HL-60/S4 treated with retinoic acid at 250 ng/mL for 4 days and 3 days (cell line): ENCODE measurements around the gene PBOV1.

ENCODE experiments used
- in situ Hi-C: fragments of 300-500 bp; cut with MboI; formaldehyde crosslinking; loops from 2 replicates; pipeline ENCODE4 v1.7.0; 2022; ENCODE audit warnings: low sequenced_read_pairs

PBOV1 gene

DNA sequence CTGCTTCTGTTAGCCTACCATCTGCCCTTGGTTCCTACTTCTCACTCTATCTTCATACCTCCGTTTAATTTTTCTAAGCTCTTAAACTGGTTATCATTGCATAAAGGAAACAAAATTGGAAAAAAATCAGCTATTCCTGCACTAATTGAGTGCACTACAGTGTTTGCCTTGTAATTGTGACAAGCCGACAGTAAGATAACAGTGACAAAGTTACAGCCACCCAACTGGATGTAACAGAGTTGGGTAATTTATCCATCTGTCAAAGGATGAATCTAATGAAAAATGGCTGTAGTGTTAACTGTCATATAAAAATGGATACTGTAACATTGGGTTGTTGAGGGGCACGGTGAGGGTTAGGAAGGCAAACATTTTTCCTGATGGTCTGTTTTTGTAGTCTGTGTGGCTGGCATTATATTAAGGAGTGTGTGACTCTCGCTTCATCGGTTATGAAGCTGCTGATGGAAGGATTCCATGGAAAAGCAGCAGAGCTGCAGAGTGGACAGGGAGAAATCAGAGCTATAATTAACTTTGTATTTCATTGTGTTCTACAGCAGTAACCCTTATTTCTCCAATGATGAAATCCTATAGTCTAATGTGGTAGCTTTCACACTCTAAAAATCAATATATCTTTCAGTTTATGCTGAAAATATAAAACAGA lies 12.7 kb downstream of the PBOV1 start:
- in situ Hi-C loops = no loop called here

DNA sequence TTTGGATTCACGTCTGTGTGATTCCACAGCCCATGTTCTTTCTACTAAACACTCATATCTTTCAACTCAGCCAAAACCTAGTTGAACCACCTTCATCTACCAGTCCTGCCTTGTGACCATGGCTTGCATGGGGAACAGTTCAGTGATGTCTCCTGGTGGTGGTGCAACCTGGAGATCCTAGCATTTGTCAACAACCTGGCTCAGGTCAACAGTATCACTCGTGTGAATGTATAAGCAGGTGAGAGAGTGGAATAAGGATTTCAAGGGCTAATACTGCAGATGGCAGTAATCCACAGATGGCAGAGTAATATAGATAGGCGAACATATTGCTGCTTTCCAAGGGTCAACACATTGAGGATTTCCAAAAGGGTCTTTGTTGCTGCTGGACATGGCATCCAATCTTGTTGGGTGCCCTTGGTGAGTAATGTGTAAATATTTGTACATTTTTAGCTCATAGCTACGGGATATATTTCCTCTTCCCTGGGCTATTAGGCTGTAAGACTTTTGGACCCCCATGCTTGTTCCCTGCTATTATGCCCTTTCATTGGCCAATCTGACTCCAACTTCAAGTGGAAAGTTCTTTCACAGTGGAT lies 13.4 kb downstream of the PBOV1 start:
- in situ Hi-C loops = no loop called here

DNA sequence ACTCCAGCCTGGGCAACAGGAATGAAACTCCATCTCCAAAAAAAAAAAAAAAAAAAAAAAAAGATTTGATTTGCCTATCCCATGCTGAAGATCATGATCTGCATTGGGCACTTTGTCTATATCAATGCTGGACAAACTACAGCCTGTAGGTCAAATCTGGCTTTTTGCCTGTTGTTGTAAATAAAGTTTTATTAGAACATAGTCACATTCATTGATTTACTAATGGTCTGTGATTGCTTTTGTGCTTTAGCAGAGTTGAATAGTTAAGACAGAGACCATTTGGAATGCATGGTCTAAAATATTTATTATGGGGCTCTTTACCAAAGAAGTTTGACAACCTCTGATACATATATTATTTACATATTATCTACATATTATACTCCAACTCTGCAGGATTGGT lies 14.0 kb downstream of the PBOV1 start:
- in situ Hi-C loops = no loop called here

DNA sequence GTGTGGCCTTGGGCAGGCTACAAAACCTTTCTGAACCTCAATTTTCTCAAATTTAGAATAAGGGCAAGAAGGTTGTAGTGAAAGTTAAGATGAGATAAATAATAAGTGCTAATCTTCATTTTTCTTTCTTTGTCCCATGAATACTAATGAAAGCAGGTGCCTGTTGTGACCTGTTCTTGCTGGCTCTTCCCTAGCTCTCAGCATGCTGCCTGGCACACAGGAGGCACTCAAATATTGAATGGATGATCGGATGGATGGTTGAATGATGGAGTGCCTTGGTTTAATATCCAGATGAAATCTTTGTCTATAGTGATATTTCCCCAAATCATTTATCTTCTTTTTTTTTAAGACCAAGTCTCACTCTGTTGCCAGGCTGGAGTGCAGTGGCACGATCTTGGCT lies 15.0 kb downstream of the PBOV1 start:
- in situ Hi-C loops = no loop called here

DNA sequence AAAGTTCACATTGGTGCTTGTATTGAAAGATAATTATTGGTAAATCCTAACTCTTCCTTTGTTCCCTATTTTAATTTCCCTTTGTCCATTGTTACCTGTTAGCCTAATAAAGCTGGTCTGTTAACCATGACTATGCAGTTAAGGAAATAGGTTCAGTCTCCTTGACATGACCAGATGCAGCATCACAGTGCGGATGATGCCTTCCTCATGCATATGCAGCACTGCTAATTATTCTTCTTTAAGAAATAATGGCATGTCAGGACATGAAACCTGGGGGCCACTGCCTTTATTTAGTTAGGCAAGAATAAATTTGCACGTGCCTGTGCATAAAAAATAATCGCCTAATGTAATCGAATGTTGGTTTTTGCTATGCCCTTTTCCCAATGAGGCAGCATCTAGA lies 16.5 kb downstream of the PBOV1 start:
- in situ Hi-C loops = no loop called here

DNA sequence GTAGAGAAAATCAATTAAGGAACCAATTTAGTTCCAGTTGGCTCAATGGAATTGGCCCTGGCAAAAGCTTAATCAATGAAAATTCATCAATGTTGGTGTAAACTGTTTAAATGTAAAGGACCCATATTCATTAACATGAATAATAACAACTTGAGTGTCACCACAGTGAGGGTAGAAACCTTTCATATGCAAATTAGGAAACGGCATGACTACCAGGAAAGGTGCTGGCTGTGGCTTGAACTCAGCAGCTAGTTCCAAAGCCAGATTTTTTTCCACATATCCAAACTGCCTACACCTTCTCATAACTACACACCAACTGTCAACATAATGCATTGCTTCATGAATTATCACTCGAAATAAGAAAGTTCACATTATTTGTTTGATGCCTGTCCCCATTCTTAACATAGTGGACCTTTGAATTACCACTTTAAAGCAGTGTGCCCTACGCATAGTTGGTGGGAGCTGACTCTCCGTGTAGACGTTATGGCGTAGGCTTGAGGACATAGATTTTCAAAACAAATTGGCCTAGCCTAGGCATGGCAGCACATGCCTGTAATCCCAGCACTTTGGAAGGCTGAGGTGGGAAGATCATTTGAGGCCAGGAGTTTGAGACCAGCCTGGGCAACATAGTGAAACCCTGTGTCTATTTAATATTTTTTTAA lies 19.7 kb downstream of the PBOV1 start:
- in situ Hi-C loops = no loop called here

DNA sequence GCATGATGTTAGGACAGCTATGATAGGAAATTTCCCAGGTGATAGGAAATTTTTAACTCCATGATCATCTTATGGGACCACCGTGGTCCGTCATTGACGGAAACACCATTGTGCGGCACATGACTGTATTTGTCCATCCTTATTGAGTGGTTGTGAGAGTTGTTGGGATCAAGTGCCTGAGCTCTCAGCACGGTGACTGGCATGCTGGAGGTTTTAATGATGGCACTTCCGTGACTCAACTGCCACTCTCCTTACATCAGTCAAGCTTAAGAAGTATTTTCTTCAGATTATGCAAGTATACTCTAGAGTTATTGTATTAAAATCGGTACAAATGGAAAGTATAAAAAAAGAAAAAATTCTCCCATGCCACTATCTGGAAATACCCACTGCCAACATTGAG lies 20.7 kb downstream of the PBOV1 start:
- in situ Hi-C loops = no loop called here

DNA sequence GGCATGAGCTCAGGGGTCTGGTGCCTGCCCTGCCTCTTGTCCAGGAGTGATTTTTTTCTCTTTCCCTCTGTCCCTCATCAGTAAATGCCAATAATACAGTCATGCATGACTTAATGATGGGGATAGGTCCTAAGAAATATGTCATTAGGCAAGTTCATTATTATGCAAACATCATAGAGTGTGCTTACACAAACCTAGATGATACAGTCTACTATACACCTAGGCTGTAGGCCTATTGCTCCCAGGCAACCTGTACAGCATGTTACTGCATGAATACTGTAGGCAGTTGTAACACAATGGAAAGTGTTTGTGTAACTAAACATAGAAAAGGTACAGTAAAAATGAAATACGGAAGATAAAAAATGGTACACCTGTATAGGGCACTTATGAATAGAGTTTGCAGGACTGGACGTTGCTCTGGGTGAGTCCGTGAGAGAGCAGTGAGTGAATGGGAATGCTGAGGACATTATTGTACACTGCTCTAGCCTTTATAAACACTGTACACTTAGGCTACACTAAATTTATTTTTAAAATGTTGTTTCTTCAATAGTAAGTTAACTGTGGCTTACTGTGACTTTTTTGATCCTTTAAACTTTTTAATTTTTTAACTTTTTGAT lies 22.1 kb downstream of the PBOV1 start:
- in situ Hi-C loops = no loop called here

DNA sequence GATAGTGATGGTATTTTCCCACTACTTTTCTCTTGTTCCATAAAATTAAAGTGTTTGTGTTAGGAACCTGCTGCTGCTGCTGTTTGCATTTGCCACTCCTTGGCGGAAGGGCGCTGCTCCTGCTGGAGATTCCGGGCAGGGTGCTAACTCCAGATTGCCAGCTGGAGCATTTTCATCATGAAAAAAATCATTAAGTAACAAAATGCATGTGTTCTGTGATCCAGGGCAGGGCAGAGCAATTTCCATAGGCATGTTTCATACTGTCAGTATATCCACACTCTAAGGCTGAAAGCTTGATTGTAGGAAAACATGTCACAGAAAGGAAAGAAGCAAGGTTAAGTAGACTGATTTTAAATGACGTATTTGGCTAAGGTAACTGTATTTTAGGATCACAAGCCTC lies 24.0 kb downstream of the PBOV1 start:
- in situ Hi-C loops = no loop called here

DNA sequence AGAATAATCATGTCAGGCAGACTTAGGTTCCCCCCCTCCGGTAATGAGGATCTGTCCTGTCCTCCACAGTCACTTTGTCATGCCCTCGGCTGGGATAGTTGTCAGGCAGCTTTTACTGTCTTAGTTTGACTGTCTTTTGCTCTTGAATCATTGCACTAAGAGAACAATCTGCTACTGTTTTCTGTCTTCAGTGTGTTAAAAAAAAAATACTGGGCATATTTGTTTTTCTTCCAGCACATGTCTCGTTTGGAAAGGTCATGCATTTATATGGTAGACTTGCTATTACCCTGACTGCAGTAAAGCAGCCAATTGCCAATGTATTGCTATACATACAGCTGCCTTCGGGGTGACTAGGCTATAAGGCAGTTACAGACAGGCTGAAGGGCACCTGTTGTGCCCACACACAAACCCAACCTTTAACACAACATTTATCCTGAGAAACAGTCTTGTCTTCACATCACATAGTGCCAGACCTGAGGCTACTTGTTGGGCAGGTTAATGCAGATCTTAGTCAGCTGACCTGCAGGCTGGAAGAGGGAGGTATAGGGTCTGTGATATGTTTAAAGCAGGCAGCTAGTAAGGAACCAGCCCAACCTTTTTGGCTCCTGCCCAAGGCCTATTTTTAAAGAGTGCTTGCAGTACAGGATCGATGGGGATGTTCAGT lies 29.9 kb downstream of the PBOV1 start:
- in situ Hi-C loops = no loop called here

DNA sequence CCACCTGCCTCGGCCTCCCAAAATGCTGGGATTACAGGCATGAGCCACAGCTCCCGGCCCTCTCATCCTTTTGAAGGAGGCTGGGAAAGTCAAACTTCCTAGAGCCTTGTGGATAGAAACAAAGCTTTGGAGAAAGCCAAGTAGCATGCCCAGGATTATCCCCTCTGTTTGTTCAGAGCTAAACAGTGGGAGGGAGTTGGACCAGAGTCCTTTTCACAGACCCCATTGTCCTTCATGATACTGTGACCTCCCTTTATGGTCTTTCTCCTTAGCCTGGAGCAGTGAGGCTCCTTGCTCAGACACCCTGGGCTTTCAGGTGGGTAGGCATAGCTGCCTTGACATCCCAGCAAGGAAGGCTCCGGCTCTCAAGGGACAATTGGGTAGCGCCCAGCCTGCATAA lies 31.1 kb downstream of the PBOV1 start:
- in situ Hi-C loops = no loop called here

DNA sequence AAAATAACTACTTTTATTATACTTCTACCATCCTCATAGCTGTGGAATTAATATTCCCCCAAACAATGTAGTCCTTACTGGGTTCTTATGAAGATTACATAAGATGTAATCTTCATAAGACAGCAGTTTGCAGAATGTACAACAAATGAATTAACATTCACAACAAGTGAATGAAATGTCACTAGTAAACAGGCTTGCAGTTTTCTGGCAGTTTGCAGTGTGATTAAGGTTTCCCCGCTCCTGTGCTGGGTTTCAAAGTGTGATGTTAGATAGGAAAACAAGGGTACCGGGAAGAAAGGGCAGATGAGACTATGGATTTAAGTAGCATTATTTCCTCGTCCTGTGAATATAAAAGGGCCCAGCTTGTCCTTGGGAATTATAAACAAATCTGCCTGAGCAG lies 34.1 kb downstream of the PBOV1 start:
- in situ Hi-C loops = no loop called here

DNA sequence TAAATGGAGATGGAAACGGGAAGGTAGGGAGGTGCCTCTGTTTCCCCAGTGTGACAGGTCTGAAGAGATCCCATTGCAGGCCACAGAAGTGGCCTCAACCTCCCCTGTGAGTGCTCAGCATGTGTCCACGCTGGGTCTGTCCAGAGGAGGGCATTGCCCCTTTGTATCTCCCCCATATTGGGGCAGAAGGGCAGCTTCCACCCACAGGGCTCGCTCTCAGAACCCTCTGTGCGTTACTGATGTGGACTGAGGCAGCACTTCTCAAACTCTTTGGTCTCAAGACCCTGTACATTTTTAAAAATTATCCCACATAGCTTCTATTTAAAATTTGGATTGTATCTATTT lies 34.5 kb downstream of the PBOV1 start:
- in situ Hi-C loops = no loop called here

DNA sequence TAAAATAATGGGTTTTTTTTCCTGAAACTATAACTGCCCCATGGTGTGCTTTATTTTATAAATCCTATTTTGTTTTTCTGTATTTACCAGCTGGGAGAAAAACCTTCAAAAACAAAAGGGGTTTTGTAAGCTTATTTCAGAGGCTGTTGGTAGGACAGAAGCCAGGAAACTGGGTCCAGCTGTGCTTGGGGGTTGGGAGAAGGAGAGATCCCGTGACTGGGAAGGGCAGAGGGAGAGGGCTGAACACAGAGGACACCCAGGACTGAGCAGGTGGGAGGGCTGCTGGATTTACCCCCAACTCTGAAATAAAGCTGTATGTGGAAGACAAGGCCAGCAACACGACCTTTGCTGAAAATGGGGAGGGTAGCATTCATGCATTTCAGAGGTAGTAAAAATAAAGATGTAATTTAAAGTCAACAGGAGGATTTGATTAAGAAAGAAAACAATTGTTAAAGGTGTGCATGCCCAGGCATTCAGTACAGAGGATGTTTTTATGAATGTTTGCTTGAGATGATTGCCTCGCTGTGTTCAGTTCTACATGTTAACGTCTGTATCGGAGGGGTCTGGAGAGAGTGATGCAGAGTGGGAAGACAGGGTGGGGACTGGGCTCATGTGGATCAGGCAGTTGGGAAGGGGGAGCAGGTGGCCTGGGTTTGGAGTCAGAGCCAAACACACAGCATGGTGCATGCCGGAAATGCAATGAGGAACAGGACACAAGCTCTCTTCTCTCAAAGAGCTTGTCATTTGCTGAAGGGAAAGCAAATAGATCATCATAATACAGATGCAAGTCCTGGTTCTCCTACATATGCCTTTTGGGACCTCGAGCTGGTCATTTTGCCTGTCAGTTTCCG lies 35.1 kb downstream of the PBOV1 start:
- in situ Hi-C loops = no loop called here

DNA sequence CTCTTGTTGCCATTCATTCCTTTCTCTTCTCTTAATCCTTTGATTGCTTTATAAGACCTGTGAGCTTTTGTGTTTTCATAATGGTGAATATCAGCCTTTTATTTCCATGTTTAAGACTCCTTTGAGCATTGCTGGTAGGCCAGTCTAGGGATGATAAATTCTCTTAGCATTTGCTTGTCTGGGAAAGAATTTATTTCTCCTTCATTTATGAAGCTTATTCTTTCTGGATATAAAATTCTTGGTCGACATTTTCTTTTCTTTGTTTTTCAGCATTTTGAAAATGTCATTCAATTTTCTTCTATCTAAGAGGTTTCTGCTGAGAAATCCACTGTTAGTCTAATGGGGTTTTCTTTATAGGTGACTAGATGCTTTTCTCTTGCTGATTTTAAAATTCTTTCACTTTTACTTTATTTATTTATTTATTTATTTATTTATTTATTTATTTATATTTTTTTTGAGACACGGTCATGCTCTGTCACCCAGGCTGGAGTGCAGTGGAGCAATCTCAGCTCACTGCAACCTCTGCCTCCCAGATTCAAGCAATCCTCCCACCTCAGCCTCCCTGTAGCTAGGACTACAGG lies 41.5 kb downstream of the PBOV1 start:
- in situ Hi-C loops = no loop called here

DNA sequence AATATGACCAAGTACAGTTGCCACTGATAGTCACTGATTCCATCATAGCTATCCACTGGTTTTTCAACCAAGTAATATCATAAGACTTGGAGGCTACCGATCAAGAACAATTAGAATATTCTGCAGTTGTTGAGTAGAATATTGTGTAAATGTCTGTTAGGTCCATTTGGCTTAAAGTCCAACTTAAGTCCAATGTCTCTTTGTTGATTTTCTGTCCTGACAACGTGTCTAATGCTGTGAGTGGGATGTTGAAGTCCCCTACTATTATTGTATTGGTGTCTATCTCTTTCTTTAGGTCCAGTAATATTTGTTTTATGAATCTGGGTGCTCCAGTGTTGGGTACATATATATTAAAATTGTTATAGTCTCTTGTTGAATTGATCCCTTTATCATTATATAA lies 42.7 kb downstream of the PBOV1 start:
- in situ Hi-C loops = no loop called here
